ENCODE results near the gene TMEM91. TPM values are rescaled to one million over a fixed set of nuclear protein-coding genes. Genes with fewer than 3 reads are reported as not detected.

TMEM91 gene
- total RNA-seq, 2 experiments from 2014 or later, result 10.7 to 12.7 TPM

DNA sequence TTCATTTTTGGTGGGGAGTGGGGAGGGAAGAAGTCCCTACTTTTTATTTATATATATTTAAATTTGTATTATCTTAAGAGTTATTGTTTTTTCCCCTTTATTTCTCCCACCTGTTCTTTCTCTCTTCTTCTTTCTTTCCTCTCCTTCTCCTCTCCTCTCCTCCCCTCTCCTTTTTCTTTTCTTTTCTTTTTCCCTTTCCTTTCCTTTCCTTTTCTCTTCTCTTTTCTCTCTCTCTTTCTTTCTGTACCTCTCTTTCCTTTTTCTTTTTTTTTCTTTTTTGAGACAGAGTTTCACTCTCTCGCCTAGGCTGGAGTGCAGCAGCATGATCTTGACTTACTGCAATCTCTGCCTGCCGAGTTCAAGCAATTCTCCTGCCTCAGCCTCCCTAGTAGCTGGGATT, 23.2 kb downstream of the TMEM91 start:
- BruUV-seq (replicated peaks), result no TSS peak
- no peak overlapping the region for H2AFZ ChIP-seq (ENCODE audit: low read length)
- no peaks in the 10 kb centered on the region for H3K9me2 ChIP-seq (ENCODE audit: insufficient read depth, low read length)
- ChIA-PET POLR2A (no interaction called here), CTCF (ENCODE audit: unreplicated experiment) (no interaction called here)
- H3K9me3 ChIP-seq (ENCODE audit: low read length), result no peaks in the 10 kb centered on the region
- no peaks in the 10 kb centered on the region for H4K20me1 ChIP-seq (ENCODE audit: insufficient read depth, low read length)
- intact Hi-C loops (cut with micrococcal nuclease; ENCODE audit: unreplicated experiment), result no loop called here
- H3K36me3 ChIP-seq (ENCODE audit: insufficient read depth, low read length), result peaks cover 3% of the 10 kb centered on the region; the same call in 1 of the 2 replicates
- no peak for TF ChIP-seq EZH2phosphoT487 (IDR thresholded peaks at IDR 0.05; ENCODE audit: borderline replicate concordance, low read depth, low read length)
- TF ChIP-seq, protein P1, sequence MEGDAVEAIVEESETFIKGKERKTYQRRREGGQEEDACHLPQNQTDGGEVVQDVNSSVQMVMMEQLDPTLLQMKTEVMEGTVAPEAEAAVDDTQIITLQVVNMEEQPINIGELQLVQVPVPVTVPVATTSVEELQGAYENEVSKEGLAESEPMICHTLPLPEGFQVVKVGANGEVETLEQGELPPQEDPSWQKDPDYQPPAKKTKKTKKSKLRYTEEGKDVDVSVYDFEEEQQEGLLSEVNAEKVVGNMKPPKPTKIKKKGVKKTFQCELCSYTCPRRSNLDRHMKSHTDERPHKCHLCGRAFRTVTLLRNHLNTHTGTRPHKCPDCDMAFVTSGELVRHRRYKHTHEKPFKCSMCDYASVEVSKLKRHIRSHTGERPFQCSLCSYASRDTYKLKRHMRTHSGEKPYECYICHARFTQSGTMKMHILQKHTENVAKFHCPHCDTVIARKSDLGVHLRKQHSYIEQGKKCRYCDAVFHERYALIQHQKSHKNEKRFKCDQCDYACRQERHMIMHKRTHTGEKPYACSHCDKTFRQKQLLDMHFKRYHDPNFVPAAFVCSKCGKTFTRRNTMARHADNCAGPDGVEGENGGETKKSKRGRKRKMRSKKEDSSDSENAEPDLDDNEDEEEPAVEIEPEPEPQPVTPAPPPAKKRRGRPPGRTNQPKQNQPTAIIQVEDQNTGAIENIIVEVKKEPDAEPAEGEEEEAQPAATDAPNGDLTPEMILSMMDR (conservative IDR thresholded peaks at IDR 0.05; ENCODE audit: low read length), result no peak
- no peak overlapping the region for H3K27ac ChIP-seq (ENCODE audit: low read depth, low read length, poor library complexity, severe bottlenecking)
- H3K4me3 ChIP-seq (ENCODE audit: low read depth, low read length, poor library complexity, severe bottlenecking), result no peak overlapping the region
- peaks cover 34% of the 10 kb centered on the region for H3K79me2 ChIP-seq (ENCODE audit: insufficient read depth, low read depth, low read length)
- peak overlapping the region; percentile 87; the same call in 1 of the 2 replicates for H3K4me2 ChIP-seq (ENCODE audit: low read length)
- peaks cover 29% of the 10 kb centered on the region for H3K4me1 ChIP-seq (ENCODE audit: insufficient read depth, low read length, poor library complexity, severe bottlenecking)
- DNase-seq (ENCODE audit: low spot score), result no peak

DNA sequence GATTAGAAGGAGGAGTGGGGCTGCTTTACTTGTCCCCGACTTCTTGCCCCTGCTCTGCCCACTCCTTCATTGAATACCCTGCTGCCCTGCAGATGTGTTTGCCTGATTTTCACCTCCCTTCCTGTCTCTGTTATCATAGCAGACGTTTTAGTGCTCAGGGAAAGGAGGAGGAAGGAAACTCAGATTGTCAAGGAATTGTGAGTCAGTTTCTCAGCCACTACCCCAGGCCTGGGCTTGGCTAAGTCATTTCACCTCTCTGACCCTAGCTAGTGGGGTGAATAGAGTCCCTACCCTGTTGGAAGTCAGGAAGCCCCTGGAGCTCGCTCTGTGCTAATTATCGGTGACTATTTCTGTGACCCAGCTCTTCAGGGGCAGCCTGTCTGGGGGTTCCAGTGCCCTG, 25.1 kb downstream of the TMEM91 start:
- Histone ChIP-seq H3K36me3 (ENCODE audit: insufficient read depth, low read length) (no peaks in the 10 kb centered on the region), H2AFZ (ENCODE audit: low read length) (no peak overlapping the region), H3K9me3 (ENCODE audit: low read length) (no peaks in the 10 kb centered on the region), H3K79me2 (ENCODE audit: insufficient read depth, low read depth, low read length) (peaks cover 18% of the 10 kb centered on the region), H3K4me3 (ENCODE audit: low read depth, low read length, poor library complexity, severe bottlenecking) (no peak overlapping the region), H3K9me2 (ENCODE audit: insufficient read depth, low read length) (no peaks in the 10 kb centered on the region), H3K4me1 (ENCODE audit: insufficient read depth, low read length, poor library complexity, severe bottlenecking) (peaks cover 12% of the 10 kb centered on the region), H3K4me2 (ENCODE audit: low read length) (no peak overlapping the region), H4K20me1 (ENCODE audit: insufficient read depth, low read length) (no peaks in the 10 kb centered on the region), H3K27ac (ENCODE audit: low read depth, low read length, poor library complexity, severe bottlenecking) (no peak overlapping the region)
- intact Hi-C loops (cut with micrococcal nuclease; ENCODE audit: unreplicated experiment), result no loop called here
- no peak for DNase-seq (ENCODE audit: low spot score)
- TF ChIP-seq EZH2phosphoT487 (IDR thresholded peaks at IDR 0.05; ENCODE audit: borderline replicate concordance, low read depth, low read length), result no peak
- TF ChIP-seq, protein P1 (conservative IDR thresholded peaks at IDR 0.05; ENCODE audit: low read length), result no peak
- no TSS peak for BruUV-seq (replicated peaks)
- CTCF ChIA-PET (ENCODE audit: unreplicated experiment), result interaction anchor here (1.0 kb wide), 1 partner anchor 38 kb away, joined by 3 read pairs; the partner anchor contains the start of gene DMAC2
- POLR2A ChIA-PET, result no interaction called here

DNA sequence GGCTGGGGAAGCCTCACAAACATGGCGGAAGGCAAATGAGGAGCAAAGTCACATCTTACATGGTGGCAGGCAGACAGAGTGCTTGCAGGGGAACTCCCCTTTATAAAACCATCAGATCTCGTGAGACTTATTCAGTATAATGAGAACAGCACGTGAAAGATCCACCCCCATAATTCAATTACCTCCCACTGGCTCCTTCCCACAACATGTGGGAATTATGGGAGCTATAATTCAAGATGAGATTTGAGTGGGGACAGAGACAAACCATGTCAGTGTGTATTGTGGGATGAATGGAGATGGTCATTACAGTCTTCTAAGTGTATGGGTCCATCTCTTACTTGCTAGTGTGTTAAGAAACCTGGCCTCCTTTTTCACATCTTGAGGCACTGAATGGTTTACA, 25.7 kb downstream of the TMEM91 start:
- CTCF ChIA-PET (ENCODE audit: unreplicated experiment), result interaction anchor here (1.0 kb wide), 1 partner anchor 37 kb away, joined by 3 read pairs; the partner anchor contains the start of gene DMAC2
- POLR2A ChIA-PET, result no interaction called here

More for the DNA sequence above, 25.7 kb downstream of the TMEM91 start:
- no peak overlapping the region for H2AFZ ChIP-seq (ENCODE audit: low read length)
- no peak overlapping the region for H3K4me3 ChIP-seq (ENCODE audit: low read depth, low read length, poor library complexity, severe bottlenecking)
- DNase-seq (ENCODE audit: low spot score), result no peak
- no peaks in the 10 kb centered on the region for H3K9me3 ChIP-seq (ENCODE audit: low read length)
- no TSS peak for BruUV-seq (replicated peaks)
- no peak overlapping the region for H3K27ac ChIP-seq (ENCODE audit: low read depth, low read length, poor library complexity, severe bottlenecking)
- no peak overlapping the region for H3K4me2 ChIP-seq (ENCODE audit: low read length)
- H3K36me3 ChIP-seq (ENCODE audit: insufficient read depth, low read length), result no peaks in the 10 kb centered on the region
- H3K79me2 ChIP-seq (ENCODE audit: insufficient read depth, low read depth, low read length), result peaks cover 13% of the 10 kb centered on the region; the same call in 1 of the 2 replicates
- no peaks in the 10 kb centered on the region for H4K20me1 ChIP-seq (ENCODE audit: insufficient read depth, low read length)
- H3K4me1 ChIP-seq (ENCODE audit: insufficient read depth, low read length, poor library complexity, severe bottlenecking), result peaks cover 12% of the 10 kb centered on the region
- intact Hi-C loops (cut with micrococcal nuclease; ENCODE audit: unreplicated experiment), result no loop called here
- no peak for TF ChIP-seq EZH2phosphoT487 (IDR thresholded peaks at IDR 0.05; ENCODE audit: borderline replicate concordance, low read depth, low read length)
- TF ChIP-seq, protein P1 (conservative IDR thresholded peaks at IDR 0.05; ENCODE audit: low read length), result no peak
- no peaks in the 10 kb centered on the region for H3K9me2 ChIP-seq (ENCODE audit: insufficient read depth, low read length)
